GM12878 (cell line): ENCODE measurements around the gene CCM2. TPM values are rescaled to one million over a fixed set of nuclear protein-coding genes. Genes with fewer than 3 reads are reported as not detected.

Experiments used
- ATAC-seq: fragments of 200-7000 bp; cut with Tn5 transposase; 3 replicates; pipeline ENCODE4 v1.9.1; 2020; ENCODE audit warnings: mild to moderate bottlenecking, moderate library complexity
- BruUV-seq: library from RNA; stranded (reverse); fragments of 400-500 nt; replicated peaks from 2 replicates; lab custom pipeline; 2021; lab: Mats Ljungman, UMichigan
- CTCF ChIA-PET: fragments of 300-600 bp; sonication (Branson Sonifier 250); formaldehyde crosslinking; extraction: SDS; loops from one replicate; lab custom pipeline; 2021; ENCODE audit warnings: inconsistent platforms; lab: Yijun Ruan, JAX
- POLR2A ChIA-PET: fragments of 350-600 bp; formaldehyde crosslinking; extraction: SDS; loops from one replicate; lab custom pipeline; 2021; ENCODE audit warnings: inconsistent platforms; lab: Charles Lee
- RAD21 ChIA-PET: fragments of 300-600 bp; sonication (Branson Sonifier 250); formaldehyde crosslinking; loops from one replicate; lab custom pipeline; 2023; ENCODE audit warnings: antibody characterized with exemption; ENCODE audit not compliant: unreplicated experiment; lab: Charles Lee
- SMC1A ChIA-PET: fragments of 300-600 bp; sonication (Branson Sonifier 250); formaldehyde crosslinking; loops from one replicate; lab custom pipeline; 2023; ENCODE audit not compliant: unreplicated experiment, uncharacterized antibody; lab: Charles Lee
- DNase-seq: peaks from one replicate; pipeline ENCODE4 v3.0.0-alpha.2; 2011; ENCODE audit warnings: low read depth, low spot score
- FAIRE-seq: peaks from 3 replicates; lab custom pipeline; 2011; peaks lifted over from hg19 to GRCh38; lab: Jason Lieb, UNC
- H2AFZ ChIP-seq: 2 replicates; pipeline ENCODE4 v1.6.0; 2011; ENCODE audit warnings: low read depth, low read length, control low read depth; ENCODE audit not compliant: control insufficient read depth
- H3K27ac ChIP-seq: 2 replicates; pipeline ENCODE4 v1.5.1; 2011; ENCODE audit warnings: control low read depth; ENCODE audit not compliant: control insufficient read depth, insufficient read depth
- H3K27me3 ChIP-seq, 2 experiments: replicated peaks in 1 of 2; 2 replicates each; pipeline versions ENCODE4 v1.6.0 to v1.6.1; 2011; ENCODE audit warnings: low read length in 1 of 2; ENCODE audit not compliant: control insufficient read depth in 2 of 2, insufficient read depth in 2 of 2
- H3K36me3 ChIP-seq, 2 experiments: 2 replicates each; pipeline ENCODE4 v1.5.1; 2011; ENCODE audit warnings: low read length in 1 of 2; ENCODE audit not compliant: control insufficient read depth in 2 of 2, insufficient read depth in 2 of 2
- H3K4me1 ChIP-seq: 2 replicates; pipeline ENCODE4 v1.6.1; 2011; ENCODE audit warnings: mild to moderate bottlenecking, low read length, moderate library complexity, mixed read lengths; ENCODE audit not compliant: control insufficient read depth, insufficient read depth
- H3K4me2 ChIP-seq: 2 replicates; pipeline ENCODE4 v1.6.0; 2011; ENCODE audit warnings: control low read depth; ENCODE audit not compliant: control insufficient read depth, insufficient read depth
- H3K4me3 ChIP-seq: fragments of 200-600 bp; sonication (generic); 2 replicates; pipeline ENCODE4 v1.5.1; 2016
- H3K79me2 ChIP-seq: 2 replicates; pipeline ENCODE4 v1.6.0; 2011; ENCODE audit warnings: low read length; ENCODE audit not compliant: control insufficient read depth, insufficient read depth
- H3K9ac ChIP-seq: 2 replicates; pipeline ENCODE4 v1.8.0; 2011; ENCODE audit warnings: low read length, control low read depth, mixed read lengths; ENCODE audit not compliant: control insufficient read depth, insufficient read depth
- H3K9me3 ChIP-seq: replicated peaks from 3 replicates; pipeline ENCODE4 v1.5.1; 2011; ENCODE audit warnings: mild to moderate bottlenecking, low read length; ENCODE audit not compliant: control insufficient read depth, insufficient read depth
- H4K20me1 ChIP-seq: 2 replicates; pipeline ENCODE4 v1.6.0; 2011; ENCODE audit not compliant: control insufficient read depth, insufficient read depth
- ATF2 ChIP-seq: IDR thresholded peaks from 2 replicates; pipeline ENCODE4 v1.6.1; 2012; ENCODE audit warnings: low read length, inconsistent platforms
- MAX ChIP-seq: IDR thresholded peaks from 2 replicates; pipeline ENCODE4 v1.6.1; 2012; ENCODE audit warnings: low read depth, low read length, improper control_type of control experiment
- NFIC ChIP-seq: IDR thresholded peaks from 2 replicates; pipeline ENCODE4 v1.6.1; 2012; ENCODE audit warnings: low read depth, mild to moderate bottlenecking, inconsistent platforms, low read length, moderate library complexity
- POLR2A ChIP-seq: IDR thresholded peaks from 2 replicates; pipeline ENCODE4 v1.6.1; 2011; ENCODE audit warnings: low read depth, mild to moderate bottlenecking, low read length
- POLR2AphosphoS2 ChIP-seq: IDR thresholded peaks from 2 replicates; pipeline ENCODE4 v1.6.1; 2011; ENCODE audit warnings: low read depth, mild to moderate bottlenecking, low read length, improper control_type of control experiment, moderate library complexity
- ZNF592 ChIP-seq: fragments of 450-650 bp; IDR thresholded peaks from 2 replicates; pipeline ENCODE4 v1.6.1; 2017; ENCODE audit warnings: mild to moderate bottlenecking, moderate library complexity
- WGBS: methylation state at CpG from one replicate; pipeline ENCODE4 v1.1.6; 2016; ENCODE audit warnings: low lambda C conversion rate; ENCODE audit not compliant: insufficient replicate concordance, insufficient coverage; ENCODE audit errors: missing lambda C conversion rate; 5-methylcytosine and 5-hydroxymethylcytosine counted together
- in situ Hi-C: fragments of 300-500 bp; cut with MboI; formaldehyde crosslinking; loops from 9 replicates; pipeline ENCODE4 v1.14.3; 2018; ENCODE audit warnings: mixed read lengths
- intact Hi-C: fragments of 100-400 bp; cut with micrococcal nuclease; formaldehyde crosslinking; loops from one replicate; pipeline ENCODE4 v1.14.2; 2022; ENCODE audit not compliant: unreplicated experiment
- polyA plus RNA-seq, 11 experiments: library from polyadenylated mRNA; depleted of rRNA in 4 of 11; unstranded in 6 of 11; stranded (reverse) in 5 of 11; fragments of >200 nt; fragmentation: Nextera tagmentation in 4 of 11; fragmentation: Illumina TruSeq in 1 of 11; extraction: Ambion mirVana in 4 of 11; extraction: Trizol in 1 of 11; gene quantifications; 1 replicate in 1 of 11; 2 replicates in 10 of 11; pipeline versions ENCODE4 v1.2.1 to v1.2.3, GENCODE V29; 2011 to 2016; ENCODE audit warnings: inconsistent platforms in 2 of 11, missing spikeins in 2 of 11, low read depth in 1 of 11
- total RNA-seq, 4 experiments: library from RNA; depleted of rRNA in 3 of 4; stranded (reverse); fragments of >200 nt in 3 of 4; fragmentation: Illumina TruSeq in 1 of 4; extraction: Trizol in 1 of 4; gene quantifications; 2 replicates each; pipeline versions ENCODE4 v1.2.1 to v1.2.3, GENCODE V29; 2013 to 2021

The CCM2 gene
- total and polyA plus RNA-seq, 10 of the 15 experiments (the other 5 are each of a cell fraction or from before 2014, with no cell fraction given): 1.00 to 82.3 (median 48.7) TPM

GRCh38 chr7:44965937-44966730 is 33.9 kb upstream of the CCM2 start:
- ChIA-PET RAD21 (no interaction called here), CTCF (no interaction called here), POLR2A (interaction anchor here (0.7 kb wide), 1 partner anchor 145 kb away, joined by 3 read pairs; no protein-coding TSS in a partner anchor), SMC1A (no interaction called here)
- peaks cover 4% of the 10 kb centered on the region; the same call in 1 of the 2 replicates for H4K20me1 ChIP-seq
- no peak overlapping the region for H3K9ac ChIP-seq
- H3K79me2 ChIP-seq: no peaks in the 10 kb centered on the region
- no peak for DNase-seq
- intact Hi-C loops: no loop called here
- H3K9me3 ChIP-seq: no peaks in the 10 kb centered on the region
- in situ Hi-C loops: no loop called here
- H3K27me3 ChIP-seq: no peaks in the 10 kb centered on the region
- H3K4me1 ChIP-seq: no peaks in the 10 kb centered on the region
- no peak overlapping the region for H3K4me2 ChIP-seq
- H3K4me3 ChIP-seq: no peak overlapping the region
- TF ChIP-seq ZNF592: no peak
- peak; percentile 63; the same call in 1 of the 2 replicates for TF ChIP-seq POLR2AphosphoS2
- no peak for TF ChIP-seq MAX
- no peak for TF ChIP-seq NFIC
- peak; percentile 41 for TF ChIP-seq POLR2A
- TF ChIP-seq ATF2: 0 out of 2 replicates have a peak, but pooled peaks have one; percentile 15
- BruUV-seq: no TSS peak
- H3K27ac ChIP-seq: no peak overlapping the region
- FAIRE-seq: no peak
- peaks cover 19 to 39% of the 10 kb centered on the region in 2 experiments for H3K36me3 ChIP-seq
- 97% methylated on average over 18 of the region's 18 CpGs for WGBS
- H2AFZ ChIP-seq: no peak overlapping the region
- no peak for ATAC-seq
